Nucleus accumbens (tissue), 56 donors: ENCODE measurements around the gene DLX6.

Source experiments
- DNase-seq, 56 donors: peaks; one replicate each; lab custom pipeline; 2025; lab: John Stamatoyannopoulos, UW

The DLX6 gene

DNA sequence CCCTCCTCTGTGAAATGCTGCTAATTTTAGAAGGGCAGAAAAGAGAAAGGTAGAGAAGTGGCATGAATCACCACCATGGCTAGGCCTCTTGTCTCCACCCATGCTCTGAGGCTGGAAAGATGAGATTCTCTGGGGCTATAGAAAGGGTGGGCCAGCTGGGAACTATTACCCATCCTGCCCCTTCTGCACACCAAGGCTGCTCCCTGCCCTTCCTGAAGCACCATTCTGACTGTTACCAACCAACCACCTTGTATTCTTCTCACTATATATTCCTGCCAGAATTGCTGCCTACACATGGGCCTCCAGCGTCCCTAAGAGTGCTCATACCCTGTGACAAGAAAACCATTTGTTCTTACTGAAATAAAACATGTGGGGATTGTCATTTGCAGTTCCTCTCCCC is 11.4 kb upstream of the DLX6 start:
- no peak for DNase-seq

DNA sequence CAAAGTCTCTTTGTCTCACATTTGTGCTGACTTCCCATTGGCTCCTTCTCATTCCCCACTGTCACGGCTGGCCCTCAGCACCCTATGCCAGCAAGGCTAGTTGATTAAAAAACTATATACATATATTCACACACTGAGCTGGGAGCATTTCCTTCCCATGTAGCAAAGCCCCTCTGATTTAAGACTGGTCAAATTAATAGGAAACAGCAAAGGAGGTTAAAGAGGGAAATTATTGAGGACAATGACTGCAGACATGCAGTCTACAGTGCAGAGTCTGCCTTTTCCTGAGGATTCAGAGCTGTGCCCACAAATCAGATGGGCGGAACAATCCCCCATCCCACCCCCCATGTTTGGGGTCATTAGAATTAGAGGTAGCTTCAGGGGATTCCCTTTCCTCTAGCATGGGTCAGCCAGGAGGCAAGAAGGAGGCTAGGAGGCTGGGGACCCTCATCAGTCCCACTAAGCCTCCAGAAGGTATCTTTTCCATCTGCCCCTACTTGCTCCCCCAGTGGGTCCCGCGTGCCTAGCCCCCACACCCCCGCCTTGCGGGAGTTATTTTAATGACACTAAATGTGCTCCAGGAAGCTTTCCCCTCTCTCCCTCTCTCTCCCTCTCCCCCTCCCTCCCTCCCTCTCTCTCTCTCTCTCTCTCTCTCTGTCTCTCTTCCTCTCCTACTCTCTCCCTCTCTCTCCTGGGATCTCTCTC is 9.8 kb upstream of the DLX6 start:
- DNase-seq, result no peak

GRCh38 chr7:96996111-96996957 is 9.0 kb upstream of the DLX6 start:
- DNase-seq, result no peak

DNA sequence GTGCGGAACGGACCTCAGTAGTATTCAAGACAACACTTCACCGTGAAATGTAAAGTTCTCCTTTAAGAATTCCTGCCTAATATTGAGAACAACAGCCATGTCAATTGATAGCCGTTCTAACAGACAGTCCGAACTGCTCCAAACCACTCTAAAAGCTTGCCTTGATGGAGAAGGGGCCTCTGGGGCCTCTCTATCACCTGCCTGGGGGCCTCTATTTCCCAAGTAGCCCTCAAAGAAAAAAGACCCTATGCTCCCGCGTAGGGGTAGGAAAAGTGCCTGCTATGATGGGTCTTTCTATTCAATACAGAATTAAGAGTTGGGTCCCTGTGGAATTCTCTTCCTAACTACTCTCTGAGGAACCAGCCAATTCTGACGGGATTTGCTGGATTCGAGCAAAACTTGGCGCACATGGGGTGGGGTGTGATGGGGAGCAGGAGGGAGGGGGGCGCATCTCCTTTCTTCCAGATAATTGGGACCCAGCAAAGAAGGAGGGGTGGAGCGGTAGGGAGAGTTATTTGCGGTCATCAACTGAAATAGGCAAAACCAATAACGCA is 8.3 kb upstream of the DLX6 start:
- DNase-seq, result no peak

DNA sequence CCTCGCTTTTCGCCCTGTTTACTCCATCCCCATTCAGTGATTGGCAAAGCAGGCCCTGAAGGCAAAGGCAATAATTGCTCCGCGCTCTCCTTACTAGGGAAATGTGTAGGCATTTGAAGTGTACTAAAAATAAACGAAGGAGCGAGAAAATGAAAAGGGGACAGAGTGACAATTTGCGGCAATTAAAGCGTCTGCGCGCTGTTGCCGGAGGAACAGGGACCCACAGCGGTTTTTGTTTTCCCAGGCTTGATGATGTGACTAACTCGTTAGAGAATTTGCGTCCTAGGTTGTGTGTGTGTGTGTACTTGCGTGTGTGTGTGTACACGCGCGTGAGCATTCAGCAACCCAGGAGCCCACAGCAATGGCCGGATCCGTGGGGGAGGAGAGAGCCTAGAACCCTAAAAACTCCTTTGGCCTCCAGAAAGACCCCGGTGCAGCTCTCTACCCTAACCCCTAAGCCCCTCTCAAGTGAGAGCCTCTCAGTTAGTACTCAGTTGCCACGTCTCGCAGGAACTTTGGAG is 7.8 kb upstream of the DLX6 start:
- DNase-seq, result peak in 4 of 56 donors; percentile 14 to 49 (median 42)

GRCh38 chr7:96998333-96998732 is 7.0 kb upstream of the DLX6 start:
- DNase-seq, result no peak

DNA sequence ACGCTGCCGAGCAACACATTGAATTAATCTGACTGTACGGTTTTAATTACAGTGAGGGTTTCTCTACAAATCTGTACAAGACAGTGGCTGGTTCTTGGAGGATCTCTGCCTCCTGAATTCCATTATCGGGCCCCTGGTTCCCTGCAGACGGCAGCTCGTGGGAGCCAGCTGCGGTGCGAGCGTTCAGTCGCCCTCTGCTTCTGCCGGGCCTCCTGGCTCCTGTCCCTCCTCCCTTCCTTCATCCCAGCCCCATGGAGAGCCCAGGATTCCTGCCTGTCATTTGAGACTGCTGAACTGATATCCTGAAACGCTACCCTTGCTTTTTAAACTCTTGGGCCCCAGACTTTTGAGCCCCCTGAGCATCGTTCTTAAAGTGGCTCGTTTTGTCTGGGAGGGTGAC is 6.6 kb upstream of the DLX6 start:
- DNase-seq, result no peak

DNA sequence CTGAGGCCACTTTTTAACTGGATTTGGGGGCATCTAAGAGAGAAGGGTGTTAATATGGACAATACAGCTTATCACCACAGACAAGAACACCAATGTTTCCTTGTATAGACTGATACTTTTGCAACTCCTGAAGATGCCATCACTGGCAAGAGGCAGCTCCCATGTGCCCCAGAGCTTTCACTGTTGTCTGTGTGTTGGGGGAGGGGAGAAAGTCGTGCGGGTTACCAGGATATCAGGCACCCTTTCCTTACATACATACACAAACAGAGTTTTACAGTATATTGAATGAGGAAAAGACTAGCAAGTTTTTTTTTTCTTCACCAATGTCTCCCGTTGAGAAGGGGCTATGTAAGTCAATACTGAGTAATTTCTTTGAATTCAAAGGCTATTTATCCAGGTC is 4.1 kb upstream of the DLX6 start:
- DNase-seq, result no peak

- peak in 1 of 56 donors; percentile 35 for DNase-seq
Measured at GRCh38 chr7:97001656-97002554, 3.4 kb upstream of the DLX6 start.

DNA sequence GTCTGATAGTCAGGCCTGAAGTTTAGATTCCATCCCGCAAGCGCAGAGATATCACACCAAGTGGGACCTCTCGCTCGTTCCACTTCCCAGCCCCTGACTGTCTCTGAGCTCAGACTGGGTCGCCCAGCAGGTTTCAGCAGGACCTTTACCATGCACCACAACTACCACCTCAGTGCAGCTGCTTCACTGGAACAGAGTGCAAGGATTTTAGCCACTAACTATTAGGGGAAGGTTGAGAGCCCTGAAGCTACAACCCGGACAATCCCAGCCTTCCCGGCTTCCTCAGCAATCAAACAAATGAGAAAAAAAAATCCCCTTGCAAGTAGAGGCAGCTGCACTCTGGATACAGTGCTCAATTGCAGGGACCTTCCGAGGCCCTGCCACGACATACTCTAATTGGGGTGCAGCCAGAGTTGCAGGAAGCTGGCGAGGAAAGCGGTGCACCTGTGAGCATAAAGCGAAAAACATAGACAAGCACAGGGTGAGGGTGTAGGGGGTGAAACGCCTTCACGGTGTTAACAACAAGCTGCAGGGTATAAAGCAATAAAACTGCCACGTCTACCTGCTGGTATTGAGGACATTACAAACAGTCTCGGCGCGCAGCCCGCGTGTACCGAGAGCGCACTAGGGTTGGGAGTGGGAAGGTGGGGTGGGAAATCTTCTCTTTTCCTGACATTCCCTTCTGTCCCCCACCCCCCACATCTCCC is 2.6 kb upstream of the DLX6 start:
- DNase-seq, result peak in 1 of 56 donors; percentile 39

DNA sequence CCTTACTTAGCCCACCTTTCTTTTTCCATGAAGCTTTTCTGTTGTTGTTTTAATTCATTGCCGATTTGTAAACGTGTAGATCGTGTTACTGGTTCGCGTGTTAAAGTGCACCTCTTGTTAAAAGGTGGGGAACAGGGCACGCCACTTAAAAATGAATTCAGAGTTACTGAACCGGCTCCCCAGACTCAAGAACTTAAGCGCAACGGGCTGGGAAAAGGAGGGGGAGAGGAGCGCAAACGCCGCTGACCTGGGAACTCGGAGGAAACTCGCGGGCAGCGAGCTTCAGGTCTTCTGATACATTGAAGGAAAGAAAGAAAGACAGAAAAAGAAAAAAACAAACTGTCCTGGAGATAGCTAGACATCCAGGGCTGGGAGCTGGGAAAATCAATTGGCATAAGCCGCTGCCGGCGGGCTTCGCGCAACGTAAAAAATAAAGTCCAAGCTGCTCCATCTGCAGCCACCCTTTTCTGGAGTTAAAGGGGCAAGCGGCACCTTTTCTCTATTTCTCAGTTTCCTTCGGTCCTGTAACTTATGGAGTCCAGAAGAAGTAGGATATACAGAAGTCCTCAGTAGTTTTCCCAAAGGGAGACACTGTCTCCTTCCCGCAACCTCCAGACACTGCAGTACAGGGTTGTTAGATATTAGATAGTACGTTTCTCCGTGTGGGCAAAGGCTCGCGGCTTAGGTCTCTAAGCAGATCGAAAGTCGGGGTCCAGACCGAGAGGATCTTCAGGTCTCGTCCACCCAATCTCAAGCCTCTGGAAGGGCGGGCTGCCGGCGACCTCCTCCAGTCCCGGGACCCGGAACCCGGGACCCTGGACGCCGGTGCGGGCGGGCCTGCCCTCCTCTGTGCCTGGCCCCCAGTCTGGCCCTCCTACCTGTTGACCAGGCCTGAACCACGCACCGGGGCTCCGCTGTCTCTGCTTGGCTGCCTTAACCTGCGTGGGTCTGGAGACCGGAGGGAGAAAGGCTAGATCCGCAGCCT is 1.8 kb upstream of the DLX6 start:
- peak in 1 of 56 donors; percentile 56 for DNase-seq

- DNase-seq, result no peak
Measured at GRCh38 chr7:97004247-97005182, 838 bp upstream of the DLX6 start.

- peak in 7 of 56 donors; percentile 20 to 58 (median 38) for DNase-seq
Measured at GRCh38 chr7:97006055-97006815, 882 bp downstream of the DLX6 start.

DNA sequence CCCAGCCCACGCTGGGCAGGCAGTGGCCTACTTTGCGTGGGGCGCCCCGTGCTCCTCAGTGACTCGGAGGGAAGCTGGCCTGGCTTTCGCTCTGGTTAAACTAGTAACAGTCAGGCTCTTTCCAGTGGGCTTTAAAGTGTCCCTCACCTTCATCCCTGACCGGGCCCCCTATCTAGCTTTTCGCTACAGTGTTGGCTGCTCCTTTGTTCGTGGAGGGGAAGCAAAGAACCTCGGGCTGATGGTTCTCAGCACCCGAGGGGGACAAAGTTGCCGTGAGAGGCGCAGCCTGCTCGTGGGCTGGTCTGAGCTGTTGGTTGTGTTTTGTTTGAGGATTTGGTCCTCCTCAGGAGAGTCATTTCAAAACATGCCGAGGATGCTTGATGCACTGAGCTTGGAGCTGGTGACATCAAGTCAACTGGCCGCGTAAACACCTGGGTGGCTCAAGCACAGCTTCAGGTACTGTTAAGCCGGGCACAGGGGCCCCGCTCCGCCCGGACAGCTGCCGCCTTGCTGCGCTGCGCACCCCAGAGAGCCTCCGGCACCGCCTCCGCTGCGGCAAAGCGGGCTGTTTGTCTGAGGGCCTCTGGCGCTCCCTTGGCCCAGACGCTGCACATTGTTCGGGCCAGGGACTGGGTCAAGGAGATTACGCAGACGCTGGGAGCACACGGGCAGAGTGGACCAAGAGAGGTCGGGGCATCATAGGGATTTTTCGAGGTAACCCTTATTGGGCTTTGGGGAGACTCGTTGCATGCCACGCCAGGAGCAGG is 1.6 kb downstream of the DLX6 start:
- no peak for DNase-seq

DNA sequence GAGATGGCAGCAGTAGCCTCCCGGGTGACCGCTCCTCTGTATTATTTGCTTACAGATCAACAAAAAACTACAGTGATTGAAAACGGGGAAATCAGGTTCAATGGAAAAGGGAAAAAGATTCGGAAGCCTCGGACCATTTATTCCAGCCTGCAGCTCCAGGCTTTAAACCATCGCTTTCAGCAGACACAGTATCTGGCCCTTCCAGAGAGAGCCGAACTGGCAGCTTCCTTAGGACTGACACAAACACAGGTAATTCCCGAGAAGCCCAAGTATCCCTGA is 2.2 kb downstream of the DLX6 start:
- DNase-seq, result no peak

DNA sequence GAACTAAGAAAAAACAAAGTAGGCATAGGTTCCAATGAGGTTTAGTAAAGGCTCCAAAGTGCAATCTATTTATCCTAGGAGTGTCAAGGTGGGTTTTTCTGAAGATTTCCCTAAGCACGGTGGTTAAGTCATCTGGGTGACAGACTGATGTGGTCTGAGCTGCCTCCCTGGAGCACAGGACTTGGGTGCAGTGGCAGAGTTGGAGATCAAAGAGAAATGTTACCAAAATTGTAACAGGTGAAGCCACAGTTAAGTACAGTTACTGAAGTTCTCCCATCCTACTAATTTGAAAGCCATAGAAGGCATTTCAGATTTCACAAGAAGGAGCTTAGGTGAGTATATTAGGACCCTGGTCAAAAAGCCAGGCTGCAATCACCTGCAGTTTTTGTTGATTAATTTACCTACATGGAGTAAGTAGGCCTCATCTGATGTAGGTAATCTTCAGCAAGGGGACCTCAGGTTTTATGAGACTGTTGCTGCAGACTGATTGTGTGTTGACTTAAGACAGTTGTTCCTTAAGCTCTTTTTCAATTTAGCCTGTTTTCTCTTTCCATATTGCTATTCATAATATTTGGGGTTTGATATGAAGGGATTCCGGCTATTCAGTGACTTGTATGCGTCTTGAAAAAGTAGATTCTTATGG is 3.0 kb downstream of the DLX6 start:
- DNase-seq, result no peak
